ENCODE measurements around the gene APBA2.

DNA sequence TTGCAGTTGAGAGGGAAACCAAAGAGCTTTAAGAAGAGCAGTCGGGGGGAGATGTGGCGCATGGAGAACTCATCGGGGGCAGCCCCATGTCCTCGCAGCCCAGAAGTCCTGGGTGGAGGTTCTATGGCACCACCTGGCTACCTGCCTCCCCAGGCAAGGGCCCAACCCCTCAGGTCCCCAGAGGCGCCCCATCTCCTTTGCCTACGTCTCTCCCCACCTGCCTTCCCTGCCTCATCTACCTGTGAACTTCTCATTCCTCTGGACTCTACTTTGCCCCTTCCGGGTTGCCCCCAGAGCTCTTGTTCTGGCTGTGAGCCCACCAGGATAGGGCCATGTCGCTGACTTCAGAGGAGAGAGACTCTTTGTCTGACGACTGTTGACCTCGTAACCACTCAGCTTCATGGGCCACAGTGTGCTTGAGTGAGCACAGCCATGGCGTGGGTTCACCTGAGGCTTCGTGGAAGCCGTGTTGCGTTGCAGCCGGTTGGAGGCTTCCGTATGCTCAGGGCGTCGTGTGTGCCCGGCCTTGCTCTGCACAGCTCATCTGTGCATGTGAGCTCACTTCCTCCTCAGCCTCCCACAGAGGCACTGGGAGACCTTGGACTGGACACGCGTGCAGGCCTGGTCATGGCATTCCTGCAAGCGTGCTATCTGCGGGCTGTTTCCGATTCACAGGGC lies 13.4 kb downstream of the APBA2 start:
- TF ChIP-seq EZH2phosphoT487 (IDR thresholded peaks at IDR 0.05; ENCODE audit: borderline replicate concordance, low read depth, low read length) (no peak), CTCF (conservative IDR thresholded peaks at IDR 0.05; ENCODE audit: low read length) (no peak)

Measured in OCI-LY7 (cell line).